Erythroblast (primary cell): ENCODE measurements around the gene MAGED4.
"Not testable (repeated sequence)": the region's sequence is repeated elsewhere in the genome, so short reads cannot be mapped to it uniquely, and the experiment has no call there.

ENCODE experiments used
- GATA1 ChIP-seq: IDR thresholded peaks from 2 replicates; pipeline ENCODE4 v1.6.1; 2011; ENCODE audit warnings: low read depth, mild to moderate bottlenecking, control low read depth, low read length, moderate library complexity
- POLR2A ChIP-seq: IDR thresholded peaks from 2 replicates; pipeline ENCODE4 v1.6.1; 2011; ENCODE audit warnings: mild to moderate bottlenecking, low read length

- not testable (repeated sequence) for TF ChIP-seq POLR2A, GATA1
These were observed 34.0 kb upstream of the MAGED4 start for GRCh38 chrX:52150667-52151066.
